GM12801 (cell line): ENCODE data around the gene DOCK3.

ENCODE experiments used
- CTCF ChIP-seq: IDR thresholded peaks from one replicate; pipeline ENCODE4 v1.5.1; 2011; ENCODE audit warnings: control low read depth; ENCODE audit not compliant: insufficient read length; ENCODE audit errors: extremely low read depth

The DOCK3 gene

GRCh38 chr3:51397392-51397791, 722.7 kb downstream of the DOCK3 start:
- no peak for TF ChIP-seq CTCF

- no peak for TF ChIP-seq CTCF
These were observed 724.0 kb downstream of the DOCK3 start for GRCh38 chr3:51398595-51399310.

GRCh38 chr3:51400166-51400565, 725.4 kb downstream of the DOCK3 start:
- no peak for TF ChIP-seq CTCF

GRCh38 chr3:51401735-51402134, 727.0 kb downstream of the DOCK3 start:
- no peak for TF ChIP-seq CTCF

- TF ChIP-seq CTCF, result no peak
These were observed 728.9 kb downstream of the DOCK3 start for GRCh38 chr3:51403675-51404074.

GRCh38 chr3:51408021-51408420, 733.3 kb downstream of the DOCK3 start:
- no peak for TF ChIP-seq CTCF

- no peak for TF ChIP-seq CTCF
These were observed 734.1 kb downstream of the DOCK3 start for GRCh38 chr3:51408813-51409212.
